A549 (cell line): Measurements from ENCODE around the gene IDH3B. TPM values are rescaled to one million over a fixed set of nuclear protein-coding genes. Genes with fewer than 3 reads are reported as not detected.
"Not testable (repeated sequence)": the region's sequence is repeated elsewhere in the genome, so short reads cannot be mapped to it uniquely, and the experiment has no call there.

Experiments
- ATAC-seq, 2 experiments: fragments of 200-7000 bp in 1 of 2; fragments of >200 bp in 1 of 2; cut with Nextera tagmentation in 1 of 2; cut with Tn5 transposase in 1 of 2; 3 replicates each; pipeline versions ENCODE4 v1.8.0 to v1.9.1; 2018 to 2020; ENCODE audit warnings: mild to moderate bottlenecking in 1 of 2, moderate library complexity in 1 of 2
- CTCF ChIA-PET: fragments of 300-600 bp; sonication (Branson Sonifier 250); formaldehyde crosslinking; extraction: SDS; loops from one replicate; lab custom pipeline; 2021; ENCODE audit warnings: antibody characterized with exemption, inconsistent platforms; lab: Yijun Ruan, JAX
- POLR2A ChIA-PET: fragments of 350-600 bp; formaldehyde crosslinking; extraction: SDS; loops from one replicate; lab custom pipeline; 2021; ENCODE audit warnings: antibody characterized with exemption, inconsistent platforms; lab: Yijun Ruan, JAX
- DNase-seq, 2 experiments: peaks; one replicate each; pipeline versions ENCODE4 v3.0.0 to v3.0.0-alpha.2; 2011 to 2016; ENCODE audit warnings: low read depth in 1 of 2, low spot score in 1 of 2
- FAIRE-seq: peaks from 2 replicates; lab custom pipeline; 2011; peaks lifted over from hg19 to GRCh38; lab: Jason Lieb, UNC
- H3K27ac ChIP-seq, 2 experiments: fragments of >200 bp; sonication (Bioruptor Twin); formaldehyde crosslinking; 3 replicates each; pipeline ENCODE4 v1.5.1; 2016 to 2017
- H3K4me1 ChIP-seq: fragments of >200 bp; sonication (Bioruptor Twin); formaldehyde crosslinking; 3 replicates; pipeline ENCODE4 v1.6.1; 2016
- H3K4me2 ChIP-seq: fragments of >200 bp; sonication (Bioruptor Twin); formaldehyde crosslinking; 3 replicates; pipeline ENCODE4 v1.6.1; 2016
- H3K4me3 ChIP-seq: fragments of >200 bp; sonication (Bioruptor Twin); formaldehyde crosslinking; 3 replicates; pipeline ENCODE4 v1.5.1; 2016
- H3K9me3 ChIP-seq: fragments of >200 bp; sonication (Bioruptor Twin); formaldehyde crosslinking; 3 replicates; pipeline ENCODE4 v1.6.1; 2016
- CBX8 ChIP-seq: fragments of 200-600 bp; sonication (generic); IDR thresholded peaks from 2 replicates; pipeline ENCODE4 v1.6.1; 2016
- CEBPB ChIP-seq, 2 experiments: fragments of >200 bp in 1 of 2; sonication (Bioruptor Twin) in 1 of 2; formaldehyde crosslinking in 1 of 2; IDR thresholded peaks; 2 replicates each; pipeline ENCODE4 v1.6.1; 2012 to 2016
- CTCF ChIP-seq: fragments of >200 bp; sonication (Bioruptor Twin); formaldehyde crosslinking; IDR thresholded peaks from 3 replicates; pipeline ENCODE4 v1.5.1; 2016
- E2F6 ChIP-seq: IDR thresholded peaks from 2 replicates; pipeline ENCODE4 v1.6.1; 2012; ENCODE audit warnings: low read depth, borderline replicate concordance
- EHF ChIP-seq: fragments of 250-450 bp; sonication (Bioruptor Pico); IDR thresholded peaks from 2 replicates; pipeline ENCODE4 v1.5.0; 2020; ENCODE audit warnings: mild to moderate bottlenecking
- EP300 ChIP-seq, 2 experiments: fragments of >200 bp; sonication (Bioruptor Twin); formaldehyde crosslinking; IDR thresholded peaks; 2 replicates in 1 of 2; 3 replicates in 1 of 2; pipeline ENCODE4 v1.6.1; 2016 to 2017
- FOSL2 ChIP-seq, 2 experiments: fragments of 450-650 bp in 1 of 2; fragments of >200 bp in 1 of 2; sonication (Bioruptor Twin) in 1 of 2; formaldehyde crosslinking; IDR thresholded peaks; 2 replicates each; pipeline versions ENCODE4 v1.5.0 to v1.6.1; 2016 to 2020; ENCODE audit warnings: mild to moderate bottlenecking in 1 of 2, moderate library complexity in 1 of 2
- GATA3 ChIP-seq: IDR thresholded peaks from 2 replicates; pipeline ENCODE4 v1.6.1; 2012; ENCODE audit warnings: borderline replicate concordance
- HEYL ChIP-seq: fragments of 250-450 bp; sonication (Bioruptor Pico); IDR thresholded peaks from 2 replicates; pipeline ENCODE4 v1.8.0; 2021; ENCODE audit warnings: mild to moderate bottlenecking, moderate library complexity
- MAX ChIP-seq: IDR thresholded peaks from 2 replicates; pipeline ENCODE4 v1.6.1; 2012
- MAZ ChIP-seq: fragments of 150-350 bp; IDR thresholded peaks from 2 replicates; pipeline ENCODE4 v1.6.1; 2014; ENCODE audit warnings: antibody characterized with exemption, low read depth, low read length, borderline replicate concordance
- PHF8 ChIP-seq: fragments of 200-600 bp; sonication (generic); IDR thresholded peaks from 2 replicates; pipeline ENCODE4 v1.6.1; 2016; ENCODE audit warnings: low read depth, mild to moderate bottlenecking, antibody characterized with exemption, moderate library complexity, borderline replicate concordance
- RAD21 ChIP-seq, 2 experiments: fragments of >200 bp in 1 of 2; sonication (Bioruptor Twin) in 1 of 2; formaldehyde crosslinking in 1 of 2; IDR thresholded peaks in 1 of 2; conservative IDR thresholded peaks in 1 of 2; 2 replicates in 1 of 2; 3 replicates in 1 of 2; pipeline ENCODE4 v1.6.1; 2012 to 2018; ENCODE audit warnings: inconsistent platforms in 1 of 2
- RARB ChIP-seq: fragments of 250-450 bp; sonication (Bioruptor Pico); IDR thresholded peaks from 2 replicates; pipeline ENCODE4 v1.8.0; 2021; ENCODE audit warnings: mild to moderate bottlenecking, moderate library complexity
- SMC3 ChIP-seq: fragments of >200 bp; sonication (Bioruptor Twin); formaldehyde crosslinking; IDR thresholded peaks from 3 replicates; pipeline ENCODE4 v1.6.1; 2018; ENCODE audit warnings: inconsistent platforms
- SREBF2 ChIP-seq: fragments of 450-650 bp; IDR thresholded peaks from 2 replicates; pipeline ENCODE4 v1.6.1; 2014; ENCODE audit warnings: mild to moderate bottlenecking, moderate library complexity
- TP53 ChIP-seq: fragments of 250-450 bp; sonication (Bioruptor Pico); IDR thresholded peaks from 2 replicates; pipeline ENCODE4 v1.5.0; 2021; ENCODE audit warnings: mild to moderate bottlenecking, moderate library complexity
- USF2 ChIP-seq: fragments of 450-650 bp; IDR thresholded peaks from 2 replicates; pipeline ENCODE4 v1.6.1; 2014; ENCODE audit warnings: antibody characterized with exemption
- ZFP36 ChIP-seq: fragments of 450-650 bp; IDR thresholded peaks from 2 replicates; pipeline ENCODE4 v1.6.1; 2014; ENCODE audit warnings: borderline replicate concordance; ENCODE audit not compliant: partially characterized antibody
- WGBS: methylation state at CpG from one replicate; pipeline ENCODE4 v1.1.6; 2017; ENCODE audit errors: missing lambda C conversion rate; 5-methylcytosine and 5-hydroxymethylcytosine counted together
- polyA plus RNA-seq, 4 experiments: library from polyadenylated mRNA; depleted of rRNA in 3 of 4; stranded (reverse); fragments of >200 nt; fragmentation: RNase III in 1 of 4; extraction: RNeasy Plus Mini Kit Qiagen cat#74134 plus additional on column Dnase treatment in 1 of 4; gene quantifications; 2 replicates in 3 of 4; 3 replicates in 1 of 4; pipeline ENCODE4 v1.2.3, GENCODE V29; 2011 to 2017
- TF ChIP-seq, protein P1 (sequence below): fragments of >200 bp; sonication (Bioruptor Twin); formaldehyde crosslinking; IDR thresholded peaks from 3 replicates; pipeline ENCODE4 v1.6.1; 2016
- TF ChIP-seq, protein P2 (sequence below): fragments of 150-350 bp; IDR thresholded peaks from 2 replicates; pipeline ENCODE4 v1.6.1; 2014; ENCODE audit warnings: low read depth, mild to moderate bottlenecking, low read length
- TF ChIP-seq, protein P3 (sequence below): fragments of >200 bp; sonication (Bioruptor Twin); formaldehyde crosslinking; IDR thresholded peaks from 2 replicates; pipeline ENCODE4 v1.6.1; 2016

The IDH3B gene
- polyA plus RNA-seq, 2 of the 4 experiments (the other 2 are of a cell fraction), result 154 to 200 TPM

- TF ChIP-seq, protein P1, sequence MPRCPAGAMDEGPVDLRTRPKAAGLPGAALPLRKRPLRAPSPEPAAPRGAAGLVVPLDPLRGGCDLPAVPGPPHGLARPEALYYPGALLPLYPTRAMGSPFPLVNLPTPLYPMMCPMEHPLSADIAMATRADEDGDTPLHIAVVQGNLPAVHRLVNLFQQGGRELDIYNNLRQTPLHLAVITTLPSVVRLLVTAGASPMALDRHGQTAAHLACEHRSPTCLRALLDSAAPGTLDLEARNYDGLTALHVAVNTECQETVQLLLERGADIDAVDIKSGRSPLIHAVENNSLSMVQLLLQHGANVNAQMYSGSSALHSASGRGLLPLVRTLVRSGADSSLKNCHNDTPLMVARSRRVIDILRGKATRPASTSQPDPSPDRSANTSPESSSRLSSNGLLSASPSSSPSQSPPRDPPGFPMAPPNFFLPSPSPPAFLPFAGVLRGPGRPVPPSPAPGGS, result no peak
- no peak for TF ChIP-seq MAZ
- TF ChIP-seq E2F6, result no peak
- no peak for TF ChIP-seq FOSL2 (IDR thresholded peaks at IDR 0.05)
- no peak for TF ChIP-seq FOSL2 (CRISPR knock-in tag; IDR thresholded peaks at IDR 0.05)
- TF ChIP-seq HEYL, result no peak
- TF ChIP-seq MAX, result no peak
- ATAC-seq (no peak), DNase-seq (no peak), FAIRE-seq (no peak)
- CTCF ChIA-PET, result interaction anchor here (0.6 to 5.2 kb wide), 15 partner anchors 9 to 555 kb away, joined by 3 to 60 read pairs (median 3); no protein-coding TSS in a partner anchor
- no peaks in the 10 kb centered on the region; the same call in 2 of the 3 replicates for H3K9me3 ChIP-seq
- H3K27ac ChIP-seq, result no peak overlapping the region
- 55% methylated on average over 6 of the region's 6 CpGs for WGBS
- no peak overlapping the region for H3K4me3 ChIP-seq
- POLR2A ChIA-PET, result no interaction called here
- 0 out of 3 replicates have a peak, but pooled peaks cover 3% of the 10 kb centered on the region for H3K4me1 ChIP-seq
- no peak overlapping the region for H3K4me2 ChIP-seq
Observed at GRCh38 chr20:2687514-2687913, 23.5 kb upstream of the IDH3B start.

GRCh38 chr20:2684817-2685216, 20.8 kb upstream of the IDH3B start:
- ATAC-seq, DNase-seq, H3K4me2 ChIP-seq, H3K27ac ChIP-seq, H3K4me1 ChIP-seq, H3K4me3 ChIP-seq, H3K9me3 ChIP-seq, FAIRE-seq: not testable (repeated sequence)
- WGBS, result 49% methylated on average over 4 of the region's 4 CpGs
- ChIA-PET POLR2A (interaction anchor here (0.7 to 1.2 kb wide), 2 partner anchors 17 to 20 kb away, joined by 3 to 6 read pairs; no protein-coding TSS in a partner anchor), CTCF (interaction anchor here (0.7 to 5.2 kb wide), 4 partner anchors 12 to 163 kb away, joined by 3 to 60 read pairs (median 6); no protein-coding TSS in a partner anchor)

DNA sequence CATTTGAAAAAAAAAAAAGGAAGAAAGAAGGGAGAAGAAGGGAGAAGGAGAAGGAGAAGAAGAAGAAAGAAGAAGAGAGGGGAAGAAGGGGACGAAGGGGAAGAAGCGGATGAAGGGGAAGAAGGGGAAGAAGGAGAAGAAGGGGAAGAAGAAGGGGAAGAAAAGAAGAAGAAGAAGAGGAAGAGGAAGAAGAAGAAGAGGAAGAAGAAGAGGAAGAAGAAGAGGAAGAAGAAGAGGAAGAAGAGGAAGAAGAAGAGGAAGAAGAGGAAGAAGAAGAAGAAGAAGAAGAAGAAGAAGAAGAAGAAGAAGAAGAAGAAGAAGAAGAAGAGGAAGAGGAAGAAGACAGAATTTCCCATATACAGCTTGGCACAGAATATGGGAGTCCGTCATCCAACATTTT, 18.0 kb upstream of the IDH3B start:
- H3K27ac ChIP-seq, H3K4me1 ChIP-seq, H3K4me2 ChIP-seq, H3K4me3 ChIP-seq, ATAC-seq, POLR2A ChIA-PET, FAIRE-seq, DNase-seq, H3K9me3 ChIP-seq: not testable (repeated sequence)
- CTCF ChIA-PET, result interaction anchor here (1.2 kb wide), 1 partner anchor 71 kb away, joined by 4 read pairs; no protein-coding TSS in a partner anchor
- WGBS, result 40% methylated on average over 3 of the region's 3 CpGs

DNA sequence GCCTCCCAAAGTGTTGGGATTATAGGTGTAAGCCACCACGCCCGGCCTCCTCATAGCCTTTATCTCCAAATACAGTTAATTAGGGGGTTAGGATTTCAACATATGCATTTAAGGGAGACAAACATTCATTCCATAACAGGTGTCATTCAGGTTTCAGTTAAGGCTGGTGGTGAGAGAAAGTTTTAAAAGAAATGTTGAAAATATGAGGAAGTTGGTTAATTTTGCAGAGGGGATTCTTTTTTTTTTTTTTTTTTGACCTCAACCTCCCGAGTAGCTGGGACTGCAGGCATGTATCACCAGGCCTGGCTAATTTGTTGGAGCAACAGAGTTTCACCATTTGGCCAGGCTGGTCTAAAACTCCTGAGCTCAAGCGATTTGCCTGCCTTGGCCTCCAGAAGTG, 16.0 kb upstream of the IDH3B start:
- WGBS, result 36% methylated on average over 4 of the region's 4 CpGs
- H3K4me2 ChIP-seq, result no peak overlapping the region
- no peak for DNase-seq
- no peak overlapping the region for H3K27ac ChIP-seq
- H3K4me3 ChIP-seq, result no peak overlapping the region
- TF ChIP-seq TP53 (CRISPR knock-in tag) (no peak), ZFP36 (no peak), PHF8 (no peak), CTCF (no peak), EP300 (IDR thresholded peaks at IDR 0.05) (no peak), CBX8 (no peak), CEBPB (IDR thresholded peaks at IDR 0.05) (no peak), GATA3 (no peak), RARB (CRISPR knock-in tag) (no peak), RAD21 (conservative IDR thresholded peaks at IDR 0.05 in 1 of 2, IDR thresholded peaks at IDR 0.05 in 1 of 2) (no peak), EHF (CRISPR knock-in tag) (no peak), SMC3 (no peak), USF2 (no peak), SREBF2 (no peak)
- TF ChIP-seq, protein P2, sequence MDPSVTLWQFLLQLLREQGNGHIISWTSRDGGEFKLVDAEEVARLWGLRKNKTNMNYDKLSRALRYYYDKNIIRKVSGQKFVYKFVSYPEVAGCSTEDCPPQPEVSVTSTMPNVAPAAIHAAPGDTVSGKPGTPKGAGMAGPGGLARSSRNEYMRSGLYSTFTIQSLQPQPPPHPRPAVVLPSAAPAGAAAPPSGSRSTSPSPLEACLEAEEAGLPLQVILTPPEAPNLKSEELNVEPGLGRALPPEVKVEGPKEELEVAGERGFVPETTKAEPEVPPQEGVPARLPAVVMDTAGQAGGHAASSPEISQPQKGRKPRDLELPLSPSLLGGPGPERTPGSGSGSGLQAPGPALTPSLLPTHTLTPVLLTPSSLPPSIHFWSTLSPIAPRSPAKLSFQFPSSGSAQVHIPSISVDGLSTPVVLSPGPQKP, result no peak
- TF ChIP-seq, protein P3, sequence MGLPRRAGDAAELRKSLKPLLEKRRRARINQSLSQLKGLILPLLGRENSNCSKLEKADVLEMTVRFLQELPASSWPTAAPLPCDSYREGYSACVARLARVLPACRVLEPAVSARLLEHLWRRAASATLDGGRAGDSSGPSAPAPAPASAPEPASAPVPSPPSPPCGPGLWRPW, result no peak
- no peak for ATAC-seq
- peaks cover 4% of the 10 kb centered on the region; the same call in 2 of the 3 replicates for H3K9me3 ChIP-seq
- FAIRE-seq, result no peak
- CTCF ChIA-PET, result no interaction called here
- POLR2A ChIA-PET, result interaction anchor here (0.6 kb wide), 1 partner anchor 156 kb away, joined by 4 read pairs; no protein-coding TSS in a partner anchor
- H3K4me1 ChIP-seq, result no peaks in the 10 kb centered on the region
